KOPT-K1 (cell line): ENCODE results near the gene ISG15.
"Not testable (repeated sequence)": the region's sequence is repeated elsewhere in the genome, so short reads cannot be mapped to it uniquely, and the experiment has no call there.

Source experiments
- H3K27ac ChIP-seq: fragments of 200-600 bp; sonication (generic); 2 replicates; pipeline ENCODE4 v1.5.1; 2016; ENCODE audit warnings: antibody characterized with exemption, mild to moderate bottlenecking, low read depth, low read length; ENCODE audit not compliant: poor library complexity, severe bottlenecking
- H3K36me3 ChIP-seq: fragments of 200-600 bp; sonication (generic); 2 replicates; pipeline ENCODE4 v1.5.1; 2017; ENCODE audit warnings: antibody characterized with exemption, mild to moderate bottlenecking, low read length, moderate library complexity; ENCODE audit not compliant: insufficient read depth
- H3K9me3 ChIP-seq: fragments of 200-600 bp; sonication (generic); 2 replicates; pipeline ENCODE4 v1.5.1; 2017; ENCODE audit warnings: antibody characterized with exemption, low read length, mild to moderate bottlenecking; ENCODE audit not compliant: insufficient read depth, poor library complexity, severe bottlenecking

The ISG15 gene

GRCh38 chr1:972726-973458, 40.4 kb upstream of the ISG15 start:
- H3K27ac ChIP-seq: no peak overlapping the region
- H3K9me3 ChIP-seq: no peaks in the 10 kb centered on the region
- H3K36me3 ChIP-seq: no peaks in the 10 kb centered on the region

- no peak overlapping the region for H3K27ac ChIP-seq
- H3K9me3 ChIP-seq: no peaks in the 10 kb centered on the region
- H3K36me3 ChIP-seq: no peaks in the 10 kb centered on the region
Measured at GRCh38 chr1:973459-974292, 39.6 kb upstream of the ISG15 start.

DNA sequence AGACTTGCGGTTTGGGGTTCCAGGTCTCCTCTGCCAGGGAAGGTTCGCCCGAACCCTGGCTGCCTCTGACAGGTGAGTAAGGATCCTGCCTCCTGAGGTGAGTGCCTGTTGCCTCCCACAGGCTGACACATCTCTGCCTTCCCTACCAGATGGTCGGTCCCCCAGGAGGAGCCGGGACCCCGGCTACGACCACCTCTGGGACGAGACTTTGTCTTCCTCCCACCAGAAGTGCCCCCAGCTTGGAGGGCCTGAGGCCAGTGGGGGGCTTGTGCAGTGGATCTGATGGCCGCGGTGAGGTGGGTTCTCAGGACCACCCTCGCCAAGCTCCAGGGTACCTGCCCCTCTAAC, 39.0 kb upstream of the ISG15 start:
- no peaks in the 10 kb centered on the region for H3K36me3 ChIP-seq
- no peak overlapping the region for H3K27ac ChIP-seq

GRCh38 chr1:974687-975328, 38.5 kb upstream of the ISG15 start:
- Histone ChIP-seq H3K36me3 (no peaks in the 10 kb centered on the region), H3K9me3 (no peaks in the 10 kb centered on the region), H3K27ac (no peak overlapping the region)

More for the DNA sequence above, 39.0 kb upstream of the ISG15 start:
- no peaks in the 10 kb centered on the region for H3K9me3 ChIP-seq

- Histone ChIP-seq H3K9me3 (no peaks in the 10 kb centered on the region), H3K27ac (no peak overlapping the region), H3K36me3 (no peaks in the 10 kb centered on the region)
Measured at GRCh38 chr1:975365-975764, 37.9 kb upstream of the ISG15 start.

DNA sequence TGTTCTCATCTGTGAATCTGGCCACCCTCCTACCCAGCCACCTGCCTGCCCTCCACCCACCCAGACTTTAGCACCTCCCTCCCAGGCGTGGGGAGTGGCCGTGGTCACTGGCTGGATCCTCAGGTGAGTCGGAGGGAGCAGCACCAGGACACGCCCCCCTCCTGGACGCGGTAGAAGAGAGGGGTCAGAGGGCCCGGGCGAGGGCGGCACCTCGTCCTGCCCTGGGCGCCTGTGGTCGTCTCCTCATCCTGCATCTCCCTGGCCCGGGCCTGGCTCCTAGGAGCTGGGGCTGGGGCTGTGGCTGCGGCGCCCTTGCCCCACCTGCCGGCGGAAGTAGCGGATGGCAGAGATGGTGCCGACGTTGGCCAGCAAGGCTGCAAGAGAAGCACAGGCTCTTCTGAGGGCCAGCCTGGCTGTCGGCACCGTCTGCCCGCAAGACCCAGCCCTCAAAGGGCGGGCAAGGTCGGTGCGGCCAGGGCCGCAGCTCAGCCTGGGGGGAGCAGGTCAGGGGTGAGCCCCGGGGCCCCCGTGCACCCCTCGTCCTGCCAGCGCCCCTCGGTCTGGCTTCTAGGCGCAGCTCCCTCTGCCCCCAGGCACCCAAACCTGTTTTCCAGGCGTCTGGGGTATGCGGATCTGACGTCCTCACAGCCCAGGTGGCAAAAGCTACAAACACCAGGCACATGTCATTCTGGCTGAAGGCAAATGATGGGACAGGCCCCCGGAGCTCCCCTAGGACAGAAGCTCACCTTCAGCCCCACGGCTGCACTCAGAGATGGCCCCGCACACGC, 37.2 kb upstream of the ISG15 start:
- Histone ChIP-seq H3K9me3 (no peaks in the 10 kb centered on the region), H3K27ac (no peak overlapping the region), H3K36me3 (no peaks in the 10 kb centered on the region)

DNA sequence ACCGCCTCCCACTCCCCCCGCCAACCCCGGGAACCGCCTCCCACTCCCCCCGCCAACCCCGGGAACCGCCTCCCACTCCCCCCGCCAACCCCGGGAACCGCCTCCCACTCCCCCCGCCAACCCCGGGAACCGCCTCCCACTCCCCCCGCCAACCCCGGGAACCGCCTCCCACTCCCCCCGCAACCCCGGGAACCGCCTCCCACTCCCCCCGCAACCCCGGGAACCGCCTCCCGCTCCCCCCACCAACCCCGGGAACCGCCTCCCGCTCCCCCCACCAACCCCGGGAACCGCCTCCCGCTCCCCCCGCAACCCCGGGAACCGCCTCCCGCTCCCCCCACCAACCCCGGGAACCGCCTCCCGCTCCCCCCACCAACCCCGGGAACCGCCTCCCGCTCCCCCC, 36.5 kb upstream of the ISG15 start:
- H3K27ac ChIP-seq, H3K9me3 ChIP-seq, H3K36me3 ChIP-seq: not testable (repeated sequence)

GRCh38 chr1:978069-978834, 35.0 kb upstream of the ISG15 start:
- Histone ChIP-seq H3K36me3 (no peaks in the 10 kb centered on the region), H3K9me3 (no peaks in the 10 kb centered on the region), H3K27ac (no peak overlapping the region)

GRCh38 chr1:978835-979743, 34.2 kb upstream of the ISG15 start:
- Histone ChIP-seq H3K9me3 (no peaks in the 10 kb centered on the region), H3K27ac (no peak overlapping the region), H3K36me3 (no peaks in the 10 kb centered on the region)

DNA sequence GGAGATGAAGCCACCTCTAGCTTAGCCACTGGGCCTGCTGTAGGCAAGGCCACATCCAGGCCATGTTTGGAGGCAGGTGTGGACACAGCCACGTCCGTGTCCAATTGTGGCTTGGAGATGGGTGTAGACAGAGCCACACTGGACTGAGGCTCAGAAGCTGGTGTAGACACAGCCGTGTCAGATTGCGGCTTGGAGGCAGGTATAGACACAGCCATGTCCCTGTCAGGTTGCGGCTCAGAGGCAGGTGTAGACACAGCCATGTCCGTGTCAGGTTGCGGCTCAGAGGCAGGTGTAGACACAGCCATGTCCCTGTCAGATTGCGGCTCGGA, 33.6 kb upstream of the ISG15 start:
- no peak overlapping the region for H3K27ac ChIP-seq

GRCh38 chr1:980137-980571, 33.1 kb upstream of the ISG15 start:
- no peak overlapping the region for H3K27ac ChIP-seq
- no peaks in the 10 kb centered on the region for H3K36me3 ChIP-seq
- H3K9me3 ChIP-seq: no peaks in the 10 kb centered on the region

More for the DNA sequence above, 33.6 kb upstream of the ISG15 start:
- Histone ChIP-seq H3K9me3 (no peaks in the 10 kb centered on the region), H3K36me3 (no peaks in the 10 kb centered on the region)

DNA sequence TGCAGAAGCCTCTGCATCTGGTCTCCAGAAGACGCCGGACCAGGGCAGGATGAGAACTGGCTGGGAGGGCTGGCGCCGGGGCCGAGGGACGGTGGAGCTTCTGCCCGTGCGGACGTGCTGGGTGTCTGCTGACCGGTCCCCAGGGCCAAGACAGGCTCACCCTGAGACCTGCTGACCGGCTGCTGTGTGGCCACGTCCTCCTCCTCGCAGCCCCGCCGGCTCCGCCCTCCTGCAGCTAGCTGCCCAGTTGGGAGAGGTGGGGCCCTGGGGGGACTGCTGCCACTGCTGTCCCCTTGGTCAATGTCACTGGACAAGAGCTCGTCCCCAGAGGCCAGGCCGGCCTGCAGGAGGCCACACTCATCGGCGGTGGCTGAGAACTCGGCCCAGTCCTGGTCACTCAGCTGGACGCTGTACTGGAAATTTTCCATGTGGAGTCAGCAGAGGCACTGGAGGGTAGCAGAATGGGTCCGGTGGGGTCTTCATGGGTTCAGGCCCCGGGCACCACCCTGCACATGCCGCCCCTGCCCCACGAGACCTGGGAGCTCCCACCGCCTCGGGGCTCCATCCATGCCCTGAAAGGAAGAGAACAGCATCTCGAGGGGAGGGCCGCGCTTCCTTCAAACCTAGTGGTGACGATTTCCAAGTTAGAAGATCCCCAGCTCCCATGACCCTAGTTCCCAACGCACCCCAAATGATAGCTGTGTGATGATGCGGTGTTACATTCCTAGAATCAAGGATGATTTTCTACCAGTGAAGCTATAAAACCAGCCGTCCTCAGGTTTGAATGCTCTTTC, 32.5 kb upstream of the ISG15 start:
- Histone ChIP-seq H3K36me3 (no peaks in the 10 kb centered on the region), H3K9me3 (no peaks in the 10 kb centered on the region), H3K27ac (no peak overlapping the region)

- Histone ChIP-seq H3K36me3 (no peaks in the 10 kb centered on the region), H3K9me3 (no peaks in the 10 kb centered on the region), H3K27ac (no peak overlapping the region)
Measured at GRCh38 chr1:981491-981954, 31.8 kb upstream of the ISG15 start.
